OCI-LY7 (cell line): ENCODE measurements around the gene ATP6V1C2. TPM values are rescaled to one million over a fixed set of nuclear protein-coding genes. Genes with fewer than 3 reads are reported as not detected.

Experiments used
- BruUV-seq: library from RNA; stranded (reverse); fragments of 400-500 nt; replicated peaks from 2 replicates; lab custom pipeline; 2021; lab: Mats Ljungman, UMichigan
- CTCF ChIA-PET: fragments of 300-600 bp; sonication (Branson Sonifier 250); formaldehyde crosslinking; loops from one replicate; lab custom pipeline; 2022; ENCODE audit warnings: antibody characterized with exemption; ENCODE audit not compliant: unreplicated experiment; lab: Charles Lee
- POLR2A ChIA-PET: fragments of 300-600 bp; sonication (Branson Sonifier 250); formaldehyde crosslinking; loops from one replicate; lab custom pipeline; 2022; ENCODE audit warnings: antibody characterized with exemption; lab: Charles Lee
- DNase-seq: peaks from one replicate; pipeline ENCODE4 v3.0.0-alpha.2; 2015; ENCODE audit warnings: low spot score
- H2AFZ ChIP-seq: fragments of 200-600 bp; sonication (generic), shearing (Covaris generic); 2 replicates; pipeline ENCODE4 v1.6.1; 2014; ENCODE audit warnings: mild to moderate bottlenecking, antibody characterized with exemption, low read length, moderate library complexity
- H3K27ac ChIP-seq: fragments of 200-600 bp; sonication (generic); 2 replicates; pipeline ENCODE4 v1.5.1; 2014; ENCODE audit warnings: mixed run types, low read depth, mild to moderate bottlenecking, moderate library complexity, low read length, inconsistent platforms; ENCODE audit not compliant: poor library complexity, severe bottlenecking
- H3K36me3 ChIP-seq: fragments of 200-600 bp; sonication (generic); 2 replicates; pipeline ENCODE4 v1.6.1; 2014; ENCODE audit warnings: mild to moderate bottlenecking, antibody characterized with exemption, low read length, moderate library complexity, mixed read lengths; ENCODE audit not compliant: insufficient read depth
- H3K4me1 ChIP-seq: fragments of 200-600 bp; sonication (generic); 2 replicates; pipeline ENCODE4 v1.5.1; 2014; ENCODE audit warnings: mild to moderate bottlenecking, low read length; ENCODE audit not compliant: insufficient read depth, poor library complexity, severe bottlenecking
- H3K4me2 ChIP-seq: fragments of 200-600 bp; sonication (generic); 2 replicates; pipeline ENCODE4 v1.6.1; 2014; ENCODE audit warnings: mild to moderate bottlenecking, low read length
- H3K4me3 ChIP-seq: fragments of 200-600 bp; sonication (generic); 2 replicates; pipeline ENCODE4 v1.5.1; 2014; ENCODE audit warnings: mild to moderate bottlenecking, low read depth, low read length; ENCODE audit not compliant: poor library complexity, severe bottlenecking
- H3K79me2 ChIP-seq: fragments of 200-600 bp; sonication (generic); 2 replicates; pipeline ENCODE4 v1.6.1; 2016; ENCODE audit warnings: low read depth, mild to moderate bottlenecking, low read length, moderate library complexity, mixed read lengths; ENCODE audit not compliant: insufficient read depth
- H3K9me2 ChIP-seq: fragments of 200-600 bp; sonication (generic); 2 replicates; pipeline ENCODE4 v1.6.1; 2016; ENCODE audit warnings: mild to moderate bottlenecking, low read length, mixed read lengths; ENCODE audit not compliant: insufficient read depth
- H3K9me3 ChIP-seq: fragments of 200-600 bp; sonication (generic); 2 replicates; pipeline ENCODE4 v1.6.1; 2014; ENCODE audit warnings: mild to moderate bottlenecking, mixed run types, low read length, mixed read lengths
- H4K20me1 ChIP-seq: fragments of 200-600 bp; sonication (generic); 2 replicates; pipeline ENCODE4 v1.6.1; 2014; ENCODE audit warnings: mild to moderate bottlenecking, antibody characterized with exemption, low read length, moderate library complexity, mixed read lengths; ENCODE audit not compliant: insufficient read depth
- EZH2phosphoT487 ChIP-seq: fragments of 200-600 bp; sonication (generic); IDR thresholded peaks from 2 replicates; pipeline ENCODE4 v1.6.1; 2018; ENCODE audit warnings: low read depth, borderline replicate concordance, mild to moderate bottlenecking, mixed run types, antibody characterized with exemption, low read length, moderate library complexity, mixed read lengths
- intact Hi-C: fragments of 100-400 bp; cut with micrococcal nuclease; formaldehyde crosslinking; loops from one replicate; pipeline ENCODE4 v1.10.0; 2022; ENCODE audit not compliant: unreplicated experiment
- total RNA-seq, 2 experiments: library from RNA; depleted of rRNA in 1 of 2; stranded (reverse); fragments of >200 nt in 1 of 2; shearing (Covaris generic) in 1 of 2; gene quantifications; 2 replicates each; pipeline ENCODE4 v1.2.3, GENCODE V29; 2014 to 2022
- TF ChIP-seq, protein P1 (sequence below): fragments of 200-600 bp; sonication (generic); conservative IDR thresholded peaks from 2 replicates; pipeline ENCODE4 v1.5.1; 2014; ENCODE audit warnings: mild to moderate bottlenecking, antibody characterized with exemption, low read length, moderate library complexity, mixed read lengths

ATP6V1C2 gene
- total RNA-seq, 2 experiments from 2014 or later, result 0.13 TPM; not detected in 1

DNA sequence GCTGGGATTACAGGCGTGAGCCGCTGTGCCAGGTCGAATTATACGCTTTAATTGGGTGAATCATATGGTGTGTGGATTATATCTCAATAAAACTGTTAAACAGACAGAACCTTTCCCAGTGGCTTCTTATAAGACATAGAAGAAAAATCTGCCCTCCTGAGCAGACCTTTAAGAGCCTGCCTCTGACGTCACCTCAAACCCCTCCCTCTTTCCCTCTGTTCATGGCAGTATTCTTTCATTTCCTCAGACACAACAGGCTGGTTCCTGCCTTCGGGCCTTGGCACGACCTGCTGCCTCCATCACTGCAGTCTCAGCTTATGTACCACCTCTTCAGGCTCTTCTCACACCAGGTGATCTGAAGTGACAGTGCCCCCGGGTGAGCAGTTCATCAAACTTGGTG is 105.2 kb downstream of the ATP6V1C2 start:
- BruUV-seq, result no TSS peak
- CTCF ChIA-PET, result no interaction called here
- intact Hi-C loops, result no loop called here

DNA sequence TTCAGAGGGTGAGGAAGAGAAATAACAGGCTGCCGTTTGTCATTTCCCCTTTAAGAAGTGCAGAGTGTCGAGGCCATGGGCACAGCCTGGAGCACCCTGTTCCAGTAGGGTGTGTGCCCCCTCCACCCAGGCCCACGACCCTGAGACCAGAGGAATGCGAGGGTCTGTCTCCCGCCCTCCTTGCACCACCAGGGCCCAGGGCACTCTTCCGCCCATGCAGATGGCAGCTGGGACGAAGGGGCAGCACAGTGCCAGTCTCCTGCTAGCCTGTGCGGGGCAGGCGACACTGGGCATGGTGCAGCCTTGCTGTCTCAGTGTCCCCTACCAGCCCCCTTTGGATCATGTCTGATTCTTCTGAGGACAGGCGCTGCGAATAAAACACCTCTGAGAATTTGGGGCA is 106.9 kb downstream of the ATP6V1C2 start:
- H3K9me3 ChIP-seq, result no peaks in the 10 kb centered on the region
- H2AFZ ChIP-seq, result no peak overlapping the region
- H3K9me2 ChIP-seq, result no peaks in the 10 kb centered on the region
- CTCF ChIA-PET, result no interaction called here
- no peaks in the 10 kb centered on the region for H3K36me3 ChIP-seq
- H3K27ac ChIP-seq, result no peak overlapping the region
- H3K4me1 ChIP-seq, result peaks cover 3% of the 10 kb centered on the region
- H3K79me2 ChIP-seq, result no peaks in the 10 kb centered on the region
- no peak for TF ChIP-seq EZH2phosphoT487
- H3K4me2 ChIP-seq, result no peak overlapping the region
- no peak for DNase-seq
- intact Hi-C loops, result no loop called here
- POLR2A ChIA-PET, result interaction anchor here (0.8 kb wide), 1 partner anchor 39 kb away, joined by 3 read pairs; no protein-coding TSS in a partner anchor
- no peak overlapping the region for H3K4me3 ChIP-seq
- no peaks in the 10 kb centered on the region for H4K20me1 ChIP-seq
- no TSS peak for BruUV-seq

More for the DNA sequence above, 105.2 kb downstream of the ATP6V1C2 start:
- no peak for DNase-seq
- TF ChIP-seq EZH2phosphoT487, result no peak
- TF ChIP-seq, protein P1, sequence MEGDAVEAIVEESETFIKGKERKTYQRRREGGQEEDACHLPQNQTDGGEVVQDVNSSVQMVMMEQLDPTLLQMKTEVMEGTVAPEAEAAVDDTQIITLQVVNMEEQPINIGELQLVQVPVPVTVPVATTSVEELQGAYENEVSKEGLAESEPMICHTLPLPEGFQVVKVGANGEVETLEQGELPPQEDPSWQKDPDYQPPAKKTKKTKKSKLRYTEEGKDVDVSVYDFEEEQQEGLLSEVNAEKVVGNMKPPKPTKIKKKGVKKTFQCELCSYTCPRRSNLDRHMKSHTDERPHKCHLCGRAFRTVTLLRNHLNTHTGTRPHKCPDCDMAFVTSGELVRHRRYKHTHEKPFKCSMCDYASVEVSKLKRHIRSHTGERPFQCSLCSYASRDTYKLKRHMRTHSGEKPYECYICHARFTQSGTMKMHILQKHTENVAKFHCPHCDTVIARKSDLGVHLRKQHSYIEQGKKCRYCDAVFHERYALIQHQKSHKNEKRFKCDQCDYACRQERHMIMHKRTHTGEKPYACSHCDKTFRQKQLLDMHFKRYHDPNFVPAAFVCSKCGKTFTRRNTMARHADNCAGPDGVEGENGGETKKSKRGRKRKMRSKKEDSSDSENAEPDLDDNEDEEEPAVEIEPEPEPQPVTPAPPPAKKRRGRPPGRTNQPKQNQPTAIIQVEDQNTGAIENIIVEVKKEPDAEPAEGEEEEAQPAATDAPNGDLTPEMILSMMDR, result no peak
- no peak overlapping the region for H3K4me3 ChIP-seq
- H3K27ac ChIP-seq, result no peak overlapping the region
- POLR2A ChIA-PET, result no interaction called here
- no peaks in the 10 kb centered on the region for H3K36me3 ChIP-seq
- no peaks in the 10 kb centered on the region for H3K9me2 ChIP-seq
- no peaks in the 10 kb centered on the region for H3K9me3 ChIP-seq
- no peaks in the 10 kb centered on the region for H3K4me1 ChIP-seq
- H4K20me1 ChIP-seq, result no peaks in the 10 kb centered on the region
- H2AFZ ChIP-seq, result no peak overlapping the region
- no peak overlapping the region for H3K4me2 ChIP-seq
- H3K79me2 ChIP-seq, result no peaks in the 10 kb centered on the region

DNA sequence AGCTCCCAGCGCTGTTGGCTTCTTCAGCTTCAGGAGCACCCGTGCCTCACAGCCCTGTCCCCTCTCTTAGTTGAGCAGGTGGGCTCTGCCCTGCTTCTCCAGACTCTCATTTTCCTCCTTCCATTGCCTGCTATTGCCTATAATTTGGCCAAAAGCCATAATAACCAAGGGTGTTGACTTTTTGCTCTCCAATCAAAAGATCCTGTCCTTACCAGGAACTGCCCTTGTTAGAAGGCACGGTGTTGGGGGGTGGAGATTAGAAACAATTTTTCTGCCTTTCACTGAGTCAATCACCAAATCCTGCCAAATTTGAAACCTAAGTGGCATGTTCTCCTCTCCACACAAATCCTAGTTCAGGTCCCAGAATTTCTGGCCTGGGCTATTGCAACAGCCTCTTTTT is 107.9 kb downstream of the ATP6V1C2 start:
- Histone ChIP-seq H2AFZ (no peak overlapping the region), H3K79me2 (no peaks in the 10 kb centered on the region), H4K20me1 (no peaks in the 10 kb centered on the region), H3K4me1 (peaks cover 3% of the 10 kb centered on the region), H3K9me2 (no peaks in the 10 kb centered on the region), H3K4me3 (no peak overlapping the region), H3K27ac (no peak overlapping the region), H3K4me2 (no peak overlapping the region), H3K9me3 (no peaks in the 10 kb centered on the region), H3K36me3 (no peaks in the 10 kb centered on the region)
- intact Hi-C loops, result no loop called here
- ChIA-PET CTCF (no interaction called here), POLR2A (no interaction called here)
- no TSS peak for BruUV-seq
- DNase-seq, result no peak
- TF ChIP-seq, protein P1, result no peak
- no peak for TF ChIP-seq EZH2phosphoT487
